ENCODE data around the gene PGLYRP1. TPM values are rescaled to one million over a fixed set of nuclear protein-coding genes. Genes with fewer than 3 reads are reported as not detected.

Gene PGLYRP1
- total RNA-seq, 1 donor from 2014 or later: 3.0 TPM

- DNase-seq (no peak), ATAC-seq (no peak)
- no peak for TF ChIP-seq CTCF (IDR thresholded peaks at IDR 0.05)
- no peaks in the 10 kb centered on the region for H3K9me3 ChIP-seq
- peak overlapping the region; percentile 14 for H3K4me3 ChIP-seq
- intact Hi-C loops (cut with DNase I): no loop called here
- no peak overlapping the region for H3K27ac ChIP-seq
- H3K36me3 ChIP-seq: no peaks in the 10 kb centered on the region
- peaks cover 42% of the 10 kb centered on the region for H3K27me3 ChIP-seq (ENCODE audit: low read depth)
- peaks cover 2% of the 10 kb centered on the region for H3K4me1 ChIP-seq
These were observed 807 bp downstream of the PGLYRP1 start for GRCh38 chr19:46022061-46022430.

GRCh38 chr19:46021531-46022041 lies 1.3 kb downstream of the PGLYRP1 start:
- peaks cover 4% of the 10 kb centered on the region for H3K4me1 ChIP-seq
- no peak for TF ChIP-seq CTCF (IDR thresholded peaks at IDR 0.05)
- peaks cover 37% of the 10 kb centered on the region for H3K27me3 ChIP-seq (ENCODE audit: low read depth)
- H3K9me3 ChIP-seq: no peaks in the 10 kb centered on the region
- intact Hi-C loops (cut with DNase I): no loop called here
- DNase-seq (no peak), ATAC-seq (no peak)
- no peaks in the 10 kb centered on the region for H3K36me3 ChIP-seq
- H3K4me3 ChIP-seq: no peak overlapping the region
- H3K27ac ChIP-seq: no peak overlapping the region

GRCh38 chr19:46020819-46021125 lies 2.1 kb downstream of the PGLYRP1 start:
- Histone ChIP-seq H3K9me3 (no peaks in the 10 kb centered on the region), H3K4me3 (no peak overlapping the region), H3K36me3 (no peaks in the 10 kb centered on the region), H3K27me3 (ENCODE audit: low read depth) (peaks cover 32% of the 10 kb centered on the region), H3K4me1 (peaks cover 9% of the 10 kb centered on the region), H3K27ac (no peak overlapping the region)
- DNase-seq (no peak), ATAC-seq (no peak)
- intact Hi-C loops (cut with DNase I): no loop called here
- TF ChIP-seq CTCF (IDR thresholded peaks at IDR 0.05): no peak

GRCh38 chr19:46019270-46019669 lies 3.6 kb downstream of the PGLYRP1 start:
- Histone ChIP-seq H3K4me1 (peaks cover 22% of the 10 kb centered on the region), H3K4me3 (no peak overlapping the region), H3K27ac (no peak overlapping the region), H3K36me3 (no peaks in the 10 kb centered on the region), H3K9me3 (no peaks in the 10 kb centered on the region), H3K27me3 (ENCODE audit: low read depth) (peaks cover 35% of the 10 kb centered on the region)
- ATAC-seq (no peak), DNase-seq (no peak)
- intact Hi-C loops (cut with DNase I): no loop called here
- no peak for TF ChIP-seq CTCF (IDR thresholded peaks at IDR 0.05)

- no peak overlapping the region for H3K27ac ChIP-seq
- no peak for TF ChIP-seq CTCF (IDR thresholded peaks at IDR 0.05)
- H3K4me3 ChIP-seq: no peak overlapping the region
- no peaks in the 10 kb centered on the region for H3K36me3 ChIP-seq
- DNase-seq (no peak), ATAC-seq (no peak)
- peaks cover 35% of the 10 kb centered on the region for H3K27me3 ChIP-seq (ENCODE audit: low read depth)
- H3K4me1 ChIP-seq: peaks cover 22% of the 10 kb centered on the region
- intact Hi-C loops (cut with DNase I): no loop called here
- no peaks in the 10 kb centered on the region for H3K9me3 ChIP-seq
These were observed 4.1 kb downstream of the PGLYRP1 start for GRCh38 chr19:46018729-46019251.
